ENCODE data around the gene ATF5.
A peak's percentile ranks its signal among the peaks of the same experiment; 100 is the strongest.

ATF5 gene

DNA sequence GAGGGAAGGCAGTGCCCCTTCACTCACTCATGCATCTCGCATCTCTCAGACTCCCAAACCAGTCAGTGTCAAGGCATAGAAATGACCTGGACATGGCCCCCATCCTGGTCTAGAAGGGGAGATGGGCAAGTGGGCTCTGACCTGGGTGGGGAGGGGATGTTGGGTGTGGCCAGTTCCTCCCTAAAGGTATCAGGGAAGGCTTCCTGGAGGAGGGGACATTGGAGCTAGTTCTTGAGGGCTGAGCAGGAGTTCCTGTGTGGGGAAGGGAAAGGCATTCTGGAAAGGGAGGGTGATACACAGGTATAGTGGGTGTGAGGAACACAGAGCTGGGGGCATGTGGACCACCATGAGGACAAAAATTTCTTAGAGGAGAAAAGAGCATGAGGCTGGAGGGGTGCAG lies 36.3 kb upstream of the ATF5 start:
- no peaks in the 10 kb centered on the region for H4K20me1 ChIP-seq
- no peak overlapping the region for H3K27ac ChIP-seq
- no peak for TF ChIP-seq Cebpa-rat (IDR thresholded peaks at IDR 0.05)
- no peaks in the 10 kb centered on the region for H3K27me3 ChIP-seq
- no peaks in the 10 kb centered on the region for H3K9me3 ChIP-seq
- H3K36me3 ChIP-seq: peaks cover 14% of the 10 kb centered on the region; the same call in 1 of the 2 replicates
- H3K9ac ChIP-seq: no peak overlapping the region
- no peak overlapping the region for H3K4me3 ChIP-seq
- H3K4me1 ChIP-seq: peaks cover 63% of the 10 kb centered on the region
- H3K4me2 ChIP-seq: no peak overlapping the region

DNA sequence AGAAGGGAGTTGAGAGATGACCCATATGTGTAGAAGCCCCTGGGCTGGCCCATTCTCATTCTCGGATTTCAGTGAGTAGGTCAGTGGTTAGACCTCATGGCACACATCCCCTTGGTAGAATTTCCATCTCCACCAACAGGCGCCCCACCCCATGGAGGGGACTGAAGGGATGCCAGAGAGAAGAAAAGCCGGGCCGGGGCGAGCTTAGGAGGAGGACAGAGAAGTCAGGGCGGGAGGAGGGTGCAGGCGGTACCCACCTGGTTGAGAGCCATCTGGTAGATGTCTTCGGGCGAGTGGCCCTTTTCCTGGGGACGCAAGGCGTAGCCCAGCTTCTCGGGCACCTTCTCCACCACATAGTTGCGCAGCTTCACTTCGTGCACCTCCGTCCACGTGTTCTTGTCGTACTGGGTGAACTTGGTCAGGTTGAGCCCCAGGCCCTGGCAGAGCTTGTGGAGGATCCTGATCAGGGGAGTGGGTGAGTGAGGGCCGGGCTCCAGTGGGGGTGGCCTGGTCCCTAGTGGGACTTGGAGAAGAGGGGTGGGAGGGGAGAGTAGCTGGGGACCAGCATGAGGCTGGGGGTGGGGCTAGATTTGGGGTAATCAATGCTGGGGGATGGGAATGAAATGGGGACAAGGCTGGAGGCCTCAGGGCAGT lies 34.9 kb upstream of the ATF5 start:
- Histone ChIP-seq H3K4me1 (peaks cover 69% of the 10 kb centered on the region), H3K36me3 (peaks cover 7% of the 10 kb centered on the region; the same call in 1 of the 2 replicates), H3K27me3 (no peaks in the 10 kb centered on the region), H3K9me3 (no peaks in the 10 kb centered on the region), H3K9ac (no peak overlapping the region), H3K27ac (no peak overlapping the region), H3K4me3 (no peak overlapping the region), H4K20me1 (no peaks in the 10 kb centered on the region), H3K4me2 (0 out of 2 replicates have a peak overlapping the region, but pooled peaks have one; percentile 99)
- TF ChIP-seq Cebpa-rat (IDR thresholded peaks at IDR 0.05): no peak

DNA sequence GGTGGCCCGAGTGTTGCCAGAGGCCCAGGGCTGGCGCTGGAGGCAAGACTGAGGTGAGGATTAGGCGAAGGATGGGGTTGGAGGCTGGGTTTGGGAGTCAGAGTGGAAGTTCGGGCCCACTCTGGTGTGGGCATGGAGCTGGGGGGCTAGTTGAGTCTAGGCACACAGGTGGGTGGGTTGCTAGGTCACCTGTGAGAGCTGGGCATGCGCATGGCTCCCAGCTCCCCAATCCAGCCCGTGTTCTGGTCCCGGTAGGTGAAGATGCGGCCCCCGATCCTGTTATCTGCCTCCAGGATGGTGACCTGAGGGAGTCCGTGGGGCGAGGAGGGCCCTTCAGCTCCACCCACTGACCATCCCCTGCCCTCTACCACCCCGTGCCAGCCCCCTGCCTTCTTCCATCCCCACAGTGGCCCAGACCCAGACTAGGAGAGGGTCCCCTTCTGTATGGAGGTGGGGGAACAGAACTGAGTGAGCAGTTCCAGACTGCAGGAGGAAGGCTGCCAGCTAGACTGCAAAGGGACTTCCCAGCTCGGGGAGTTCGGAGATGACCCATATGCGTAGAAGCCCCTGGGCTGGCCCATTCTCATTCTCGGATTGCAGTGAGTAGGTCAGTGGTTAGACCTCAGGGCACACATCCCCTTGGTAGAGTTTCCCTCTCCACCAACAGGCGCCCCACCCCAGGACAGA lies 34.0 kb upstream of the ATF5 start:
- H3K4me1 ChIP-seq: peaks cover 69% of the 10 kb centered on the region
- H4K20me1 ChIP-seq: no peaks in the 10 kb centered on the region
- no peak overlapping the region for H3K4me3 ChIP-seq
- no peaks in the 10 kb centered on the region for H3K36me3 ChIP-seq
- H3K4me2 ChIP-seq: peak overlapping the region; percentile 99
- no peak for TF ChIP-seq Cebpa-rat (IDR thresholded peaks at IDR 0.05)
- no peaks in the 10 kb centered on the region for H3K27me3 ChIP-seq
- H3K27ac ChIP-seq: peak overlapping the region; percentile 30; the same call in 1 of the 2 replicates
- H3K9me3 ChIP-seq: no peaks in the 10 kb centered on the region
- H3K9ac ChIP-seq: no peak overlapping the region

DNA sequence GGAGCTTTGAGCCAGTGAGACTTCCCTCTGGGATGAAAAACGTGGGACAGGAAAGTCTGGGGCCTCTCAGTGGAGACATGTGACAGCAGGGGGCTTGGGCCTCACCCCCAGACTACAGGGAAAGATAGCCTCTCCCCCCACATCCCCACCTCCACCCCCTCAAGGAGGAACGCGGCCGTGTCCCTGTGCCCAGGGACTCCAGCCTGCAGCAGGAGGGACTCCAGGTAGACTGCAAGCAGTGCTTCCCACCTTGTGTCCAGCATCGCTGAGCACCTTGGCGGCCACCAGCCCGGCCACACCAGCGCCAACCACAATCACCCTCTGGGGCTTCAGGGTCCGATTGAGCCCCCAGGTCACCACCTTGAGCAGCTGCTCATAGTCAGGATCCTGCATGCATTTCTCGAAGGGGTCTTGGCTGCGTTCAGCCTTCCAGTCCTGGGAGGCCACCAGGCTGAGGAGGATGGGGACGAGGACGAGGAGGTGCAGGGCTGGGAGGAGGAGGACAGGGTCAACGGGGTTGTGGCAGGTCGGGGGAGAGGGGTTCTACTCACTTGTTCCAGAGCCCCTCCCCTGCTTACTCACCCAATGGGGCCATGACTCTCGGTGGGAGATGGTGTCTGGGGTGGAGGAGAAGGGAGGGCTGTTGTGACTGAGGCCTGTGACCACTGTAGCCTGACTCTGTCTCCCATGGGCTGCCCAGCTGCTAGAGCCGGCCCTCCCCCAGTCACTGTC lies 33.3 kb upstream of the ATF5 start:
- no peak for TF ChIP-seq Cebpa-rat (IDR thresholded peaks at IDR 0.05)
- Histone ChIP-seq H3K4me2 (peak overlapping the region; percentile 99), H3K4me3 (peak overlapping the region; percentile 61), H3K36me3 (no peaks in the 10 kb centered on the region), H4K20me1 (no peaks in the 10 kb centered on the region), H3K27ac (peak overlapping the region; percentile 91), H3K9me3 (no peaks in the 10 kb centered on the region), H3K4me1 (peaks cover 72% of the 10 kb centered on the region), H3K9ac (peak overlapping the region; percentile 72), H3K27me3 (no peaks in the 10 kb centered on the region)

DNA sequence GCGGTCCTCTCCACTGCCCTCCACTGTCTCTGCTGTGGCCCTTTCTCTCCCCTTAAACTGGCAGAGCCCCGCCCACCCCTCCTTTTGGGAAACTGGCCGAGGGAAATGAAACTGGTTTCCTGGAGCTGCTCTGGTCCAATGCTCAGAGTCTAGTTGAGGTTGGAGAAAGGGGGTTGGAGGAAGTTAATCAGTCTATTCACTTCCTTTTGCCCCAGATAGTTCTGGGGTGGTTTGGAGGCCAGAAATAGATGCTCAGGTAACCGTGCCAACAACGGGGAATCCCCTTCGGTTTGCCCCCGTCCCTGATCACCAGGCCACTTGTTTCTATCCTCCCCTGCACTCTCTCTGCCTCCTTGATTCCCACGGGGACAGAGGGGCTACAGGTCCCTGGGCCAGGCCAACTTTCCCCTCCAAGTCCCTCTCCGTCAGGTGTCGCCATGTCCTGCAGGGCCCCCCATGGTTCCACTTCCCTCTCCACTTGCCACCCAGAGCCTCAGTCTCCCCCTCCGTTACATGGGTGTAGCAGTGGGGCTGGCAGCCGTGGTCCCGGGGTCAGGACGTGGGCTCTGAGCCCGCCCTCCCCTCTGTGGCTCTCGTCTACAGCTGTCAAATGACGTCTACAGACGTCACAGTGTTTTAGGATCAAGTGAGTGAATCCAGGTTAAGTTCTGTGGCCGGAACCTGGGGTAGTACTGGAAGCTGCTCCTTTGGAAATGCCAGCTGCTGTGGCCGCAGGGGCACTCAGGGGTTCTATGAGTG lies 32.0 kb upstream of the ATF5 start, which contains the start of gene IL4I1:
IL4I1 (minus strand) TSS at position 25 of the 759 bp plus-strand sequence. CDS start 727 bp downstream, outside the sequence.
- Histone ChIP-seq H3K4me2 (peak within 1 kb of the TSS; percentile 99), H3K36me3 (no peaks in the 10 kb centered on the region), H3K27me3 (no peaks in the 10 kb centered on the region), H3K4me1 (peaks cover 73% of the 10 kb centered on the region), H3K27ac (peak within 1 kb of the TSS; percentile 91), H4K20me1 (no peaks in the 10 kb centered on the region), H3K9ac (peak within 1 kb of the TSS; percentile 72), H3K9me3 (no peaks in the 10 kb centered on the region), H3K4me3 (peak within 1 kb of the TSS; percentile 61)
- TF ChIP-seq Cebpa-rat (IDR thresholded peaks at IDR 0.05): no peak

DNA sequence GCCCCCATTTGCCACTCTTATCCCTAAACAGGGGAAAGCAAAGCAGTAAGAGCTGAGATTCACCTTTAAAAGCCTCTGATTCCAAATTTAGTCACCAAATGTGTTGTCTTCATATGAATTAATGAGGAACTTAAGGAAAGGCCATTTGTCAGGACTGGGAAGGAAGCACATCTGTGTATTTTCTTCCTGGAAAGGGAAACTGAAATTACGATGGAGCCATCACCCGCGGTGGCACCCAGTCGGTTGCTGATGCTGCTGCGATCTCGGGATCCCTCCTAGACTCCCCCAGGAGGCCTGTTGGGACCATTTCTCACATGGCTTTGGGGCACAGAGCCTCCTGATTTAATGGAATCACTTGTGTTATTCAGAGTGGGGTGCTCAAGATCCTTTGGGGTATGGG lies 24.9 kb upstream of the ATF5 start:
- Histone ChIP-seq H3K9ac (peak overlapping the region; percentile 41; the same call in 1 of the 2 replicates), H4K20me1 (peaks cover 48% of the 10 kb centered on the region), H3K9me3 (no peaks in the 10 kb centered on the region), H3K27ac (0 out of 2 replicates have a peak overlapping the region, but pooled peaks have one; percentile 26), H3K27me3 (no peaks in the 10 kb centered on the region), H3K4me3 (no peak overlapping the region), H3K4me1 (peaks cover 94% of the 10 kb centered on the region), H3K36me3 (peaks cover 38% of the 10 kb centered on the region), H3K4me2 (peak overlapping the region; percentile 66)
- TF ChIP-seq Cebpa-rat (IDR thresholded peaks at IDR 0.05): no peak

DNA sequence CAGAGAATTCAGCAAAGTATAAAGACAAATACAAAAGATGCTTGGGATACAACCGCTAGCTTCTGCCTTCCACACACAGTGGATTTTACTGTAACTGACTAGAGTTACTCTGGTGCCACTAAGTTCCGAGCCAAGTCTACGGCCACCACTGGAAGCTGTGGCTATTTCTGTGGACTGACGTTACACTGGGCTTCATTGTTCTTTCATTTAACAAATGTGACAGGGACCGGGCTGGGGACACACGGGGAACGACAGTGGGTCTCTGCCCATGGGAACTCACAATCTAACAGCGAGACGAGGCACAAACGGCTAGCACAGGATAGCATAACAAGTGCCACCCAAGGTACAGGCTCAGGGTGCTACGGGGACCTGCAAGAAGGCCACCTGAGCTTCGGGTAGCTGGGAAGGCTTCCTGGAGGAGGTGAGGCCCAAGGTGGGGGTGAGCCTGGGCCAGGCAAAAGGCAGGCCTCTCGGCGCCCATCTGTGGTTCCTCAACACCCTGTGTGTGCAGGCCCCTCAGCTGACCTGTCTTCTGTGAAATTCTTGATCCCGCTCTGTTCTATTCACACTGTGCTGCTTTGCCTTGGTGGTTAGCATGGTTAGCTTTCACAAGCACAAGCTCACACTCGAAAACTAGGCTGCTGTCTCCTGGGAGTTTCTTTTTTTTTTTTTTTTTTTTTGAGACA lies 22.0 kb upstream of the ATF5 start:
- H3K4me1 ChIP-seq: peaks cover 85% of the 10 kb centered on the region
- H3K9ac ChIP-seq: no peak overlapping the region
- TF ChIP-seq Cebpa-rat (IDR thresholded peaks at IDR 0.05): no peak
- peak overlapping the region; percentile 66 for H3K4me2 ChIP-seq
- H3K4me3 ChIP-seq: no peak overlapping the region
- no peak overlapping the region for H3K27ac ChIP-seq
- peaks cover 66% of the 10 kb centered on the region for H3K36me3 ChIP-seq
- H3K9me3 ChIP-seq: no peaks in the 10 kb centered on the region
- H3K27me3 ChIP-seq: no peaks in the 10 kb centered on the region
- H4K20me1 ChIP-seq: peaks cover 77% of the 10 kb centered on the region

DNA sequence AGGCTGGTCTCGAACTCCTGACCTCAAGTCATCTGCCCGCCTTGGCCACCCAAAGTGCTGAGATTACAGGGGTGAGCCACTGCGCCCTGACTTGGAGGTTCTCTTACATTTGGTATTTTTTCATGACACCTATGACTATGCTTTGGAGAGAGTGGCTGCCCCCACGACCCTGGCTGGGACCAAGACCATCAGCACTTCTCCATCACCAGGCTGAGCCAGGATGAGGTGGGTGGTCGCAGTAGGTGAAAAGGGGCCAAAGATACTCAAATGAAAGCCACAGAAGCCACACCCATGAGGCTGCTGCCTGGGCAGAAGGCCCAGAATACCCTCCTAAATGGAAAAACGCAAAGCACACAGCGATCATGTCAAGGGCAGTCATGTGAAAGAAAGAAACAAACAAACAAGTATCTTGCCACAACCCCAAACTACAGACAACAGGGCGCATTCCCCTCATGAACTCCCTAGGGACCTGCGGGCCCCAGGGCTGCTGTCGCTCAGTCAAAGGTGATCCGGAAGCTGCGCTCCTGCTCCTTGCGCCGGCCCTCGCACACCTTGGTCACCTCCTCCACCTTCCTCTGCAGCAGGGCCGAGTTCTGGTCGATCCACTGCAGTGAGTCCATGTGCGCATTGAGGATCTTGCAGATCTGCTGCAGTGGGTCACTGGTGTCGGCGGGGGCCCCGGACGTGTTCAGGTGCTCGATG lies 21.1 kb upstream of the ATF5 start:
- no peaks in the 10 kb centered on the region for H3K27me3 ChIP-seq
- H3K4me2 ChIP-seq: peak overlapping the region; percentile 26
- H3K9me3 ChIP-seq: no peaks in the 10 kb centered on the region
- no peak overlapping the region for H3K27ac ChIP-seq
- H3K4me3 ChIP-seq: no peak overlapping the region
- H3K9ac ChIP-seq: no peak overlapping the region
- peaks cover 90% of the 10 kb centered on the region for H3K4me1 ChIP-seq
- no peak for TF ChIP-seq Cebpa-rat (IDR thresholded peaks at IDR 0.05)
- peaks cover 74% of the 10 kb centered on the region for H3K36me3 ChIP-seq
- peaks cover 86% of the 10 kb centered on the region for H4K20me1 ChIP-seq
